A673 (cell line): ENCODE measurements around the gene HS3ST5.

Experiments used
- EZH2 ChIP-seq: fragments of 200-600 bp; sonication (generic); IDR thresholded peaks from 2 replicates; pipeline ENCODE4 v1.6.1; 2017; ENCODE audit warnings: borderline replicate concordance, low read depth, mild to moderate bottlenecking, mixed read lengths, antibody characterized with exemption, low read length; ENCODE audit not compliant: poor library complexity, severe bottlenecking
- TF ChIP-seq, protein P1 (sequence below): fragments of 300-800, 200-600 bp; sonication (generic); conservative IDR thresholded peaks from 2 replicates; pipeline ENCODE4 v1.5.1; 2017; ENCODE audit warnings: low read depth, mild to moderate bottlenecking, antibody characterized with exemption, low read length, moderate library complexity, mixed read lengths

DNA sequence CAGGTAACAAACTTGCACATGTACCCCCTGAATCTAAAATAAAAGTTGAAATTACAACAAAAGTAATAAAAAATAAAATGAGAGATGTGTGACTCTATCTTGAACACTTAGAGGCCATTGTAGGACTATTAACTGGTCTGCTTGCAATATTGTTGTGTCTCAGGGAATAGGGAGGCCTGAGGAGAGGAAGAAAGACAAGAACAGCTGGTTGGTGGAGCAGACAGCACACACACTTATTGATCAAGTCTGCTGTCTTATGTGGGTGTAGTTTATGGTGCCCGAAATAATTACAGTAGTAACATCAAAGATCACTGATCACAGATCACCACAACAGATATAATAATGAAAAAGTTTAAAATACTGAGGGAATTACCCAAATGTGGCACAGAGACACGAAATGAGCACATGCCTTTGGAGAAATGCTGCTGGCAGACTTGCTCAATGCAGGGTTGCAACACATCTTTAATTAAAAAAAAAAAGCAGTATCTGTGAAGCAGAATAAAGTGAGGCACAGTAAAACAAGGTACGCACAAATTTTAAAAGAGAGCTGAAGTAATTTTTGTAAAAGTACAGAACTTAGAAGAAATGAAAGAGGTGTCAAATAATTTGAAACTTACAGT lies 261.8 kb downstream of the HS3ST5 start:
- TF ChIP-seq, protein P1, sequence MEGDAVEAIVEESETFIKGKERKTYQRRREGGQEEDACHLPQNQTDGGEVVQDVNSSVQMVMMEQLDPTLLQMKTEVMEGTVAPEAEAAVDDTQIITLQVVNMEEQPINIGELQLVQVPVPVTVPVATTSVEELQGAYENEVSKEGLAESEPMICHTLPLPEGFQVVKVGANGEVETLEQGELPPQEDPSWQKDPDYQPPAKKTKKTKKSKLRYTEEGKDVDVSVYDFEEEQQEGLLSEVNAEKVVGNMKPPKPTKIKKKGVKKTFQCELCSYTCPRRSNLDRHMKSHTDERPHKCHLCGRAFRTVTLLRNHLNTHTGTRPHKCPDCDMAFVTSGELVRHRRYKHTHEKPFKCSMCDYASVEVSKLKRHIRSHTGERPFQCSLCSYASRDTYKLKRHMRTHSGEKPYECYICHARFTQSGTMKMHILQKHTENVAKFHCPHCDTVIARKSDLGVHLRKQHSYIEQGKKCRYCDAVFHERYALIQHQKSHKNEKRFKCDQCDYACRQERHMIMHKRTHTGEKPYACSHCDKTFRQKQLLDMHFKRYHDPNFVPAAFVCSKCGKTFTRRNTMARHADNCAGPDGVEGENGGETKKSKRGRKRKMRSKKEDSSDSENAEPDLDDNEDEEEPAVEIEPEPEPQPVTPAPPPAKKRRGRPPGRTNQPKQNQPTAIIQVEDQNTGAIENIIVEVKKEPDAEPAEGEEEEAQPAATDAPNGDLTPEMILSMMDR: no peak
- no peak for TF ChIP-seq EZH2
